Heart left ventricle (tissue), 16 donors: ENCODE results near the gene UBE2H. TPM values are rescaled to one million over a fixed set of nuclear protein-coding genes. Genes with fewer than 3 reads are reported as not detected.

Experiments
- ATAC-seq, 4 donors: fragments of 200-7000 bp; cut with Tn5 transposase; one replicate each; pipeline ENCODE4 v1.9.1; 2020 to 2022; ENCODE audit warnings: moderate library complexity in 4 of 4, mild to moderate bottlenecking in 3 of 4, moderate number of reproducible peaks in 1 of 4
- DNase-seq, 5 donors: peaks; one replicate each; pipeline ENCODE4 v3.0.0-alpha.2; 2020
- H3K27ac ChIP-seq, 12 donors: fragments of 200-600 bp; sonication (generic) in 4 of 12; one replicate each; pipeline versions ENCODE4 v1.5.0 to v1.8.0; 2016 to 2022; ENCODE audit warnings: mild to moderate bottlenecking in 2 of 12
- H3K27me3 ChIP-seq, 9 donors: fragments of 200-600 bp; sonication (generic) in 2 of 9; one replicate each; pipeline versions ENCODE4 v1.5.1 to v1.8.0; 2016 to 2022; ENCODE audit warnings: mild to moderate bottlenecking in 3 of 9
- H3K36me3 ChIP-seq, 9 donors: fragments of 200-600 bp; sonication (generic) in 2 of 9; one replicate each; pipeline versions ENCODE4 v1.5.0 to v1.8.0; 2018 to 2022; ENCODE audit warnings: mild to moderate bottlenecking in 2 of 9
- H3K4me1 ChIP-seq, 12 donors: fragments of 200-600 bp; sonication (generic) in 4 of 12; one replicate each; pipeline versions ENCODE4 v1.5.0 to v1.8.0; 2016 to 2022; ENCODE audit warnings: mild to moderate bottlenecking in 3 of 12
- H3K4me3 ChIP-seq, 12 donors: fragments of 200-600 bp; sonication (generic) in 4 of 12; one replicate each; pipeline versions ENCODE4 v1.5.0 to v1.8.0; 2017 to 2022; ENCODE audit warnings: mild to moderate bottlenecking in 9 of 12, moderate library complexity in 4 of 12
- H3K9me3 ChIP-seq, 12 donors: fragments of 200-600 bp; sonication (generic) in 4 of 12; one replicate each; pipeline versions ENCODE4 v1.5.0 to v1.8.0; 2016 to 2022; ENCODE audit warnings: mild to moderate bottlenecking in 1 of 12
- CTCF ChIP-seq, 12 donors: fragments of 200-600 bp; sonication (generic) in 4 of 12; IDR thresholded peaks; one replicate each; pipeline versions ENCODE4 v1.5.0 to v1.8.0; 2018 to 2022; ENCODE audit warnings: antibody characterized with exemption in 12 of 12, mild to moderate bottlenecking in 5 of 12
- POLR2A ChIP-seq, 2 donors: fragments of 450-650 bp; IDR thresholded peaks; one replicate each; pipeline ENCODE4 v1.6.1; 2017; ENCODE audit warnings: antibody characterized with exemption in 2 of 2, mild to moderate bottlenecking in 2 of 2, moderate library complexity in 2 of 2
- WGBS, 4 donors: extraction: QIAGEN DNeasy Blood & Tissue Kit in 2 of 4; methylation state at CpG; one replicate each; pipeline versions ENCODE4 v1.1.5 to v1.1.7; 2013 to 2018; 5-methylcytosine and 5-hydroxymethylcytosine counted together
- intact Hi-C, 10 donors: fragments of 100-400 bp; cut with DNase I; formaldehyde crosslinking; loops; one replicate each; pipeline versions ENCODE4 v1.11.1 to v1.14.2; 2022
- polyA plus RNA-seq, 2 donors: library from polyadenylated mRNA; stranded (reverse); fragments of 200-250 nt; gene quantifications; one replicate each; pipeline ENCODE4 v1.2.3, GENCODE V29; 2013
- total RNA-seq, 9 donors: library from RNA; depleted of rRNA in 2 of 9; stranded (reverse); fragments of >200 nt in 2 of 9; fragmentation: NEBNext Ultra II Directional in 3 of 9; extraction: Animal tissue kit (Norgen Biotek cat#: 25700) in 3 of 9; gene quantifications; one replicate each; pipeline versions ENCODE4 v1.1.0 to v1.2.4, GENCODE V29; 2016 to 2023
- donor health status: ischemic (EF 13 %, LVEDD 7.1; RV severe dilation, severe dysfunction).
- donor health status: healthy with polysubstance abuse.
- donor health status: DM: no; HTN: yes; CAD: no.
- donor health status: DM: no; HTN: no; CAD: no.
- donor health status: ischemic (EF 25% LVEDD 6.9; RV normal size, moderate dysfunction).
- donor health status: ischemic (EF 25% LVEDD 5.7; RV mildly dilated, moderate dysfunction).
- donor health status: healthy.
- donor health status: DM: yes; HTN: yes; CAD: no.
- donor health status: ischemic (EF 35%, LVEDD 5.7; RV mildly dilated, moderate dysfunction).
- donor health status: nonischemic (EF 11% LVEDD 7.7; RV severe dilation, severe dysfunction).
- donor health status: DM: yes; HTN: yes; CAD: no.
- donor health status: PGD.
- donor health status: ischemic (EF 29% LVEDD 5.4; RV normal size, mild dysfunction).
- donor health status: nonischemic (EF 23%, LVEDD 6.1; RV moderate dilation, normal function).

The UBE2H gene
- total and polyA plus RNA-seq, 11 donors, result 46.5 to 219 (median 112) TPM

DNA sequence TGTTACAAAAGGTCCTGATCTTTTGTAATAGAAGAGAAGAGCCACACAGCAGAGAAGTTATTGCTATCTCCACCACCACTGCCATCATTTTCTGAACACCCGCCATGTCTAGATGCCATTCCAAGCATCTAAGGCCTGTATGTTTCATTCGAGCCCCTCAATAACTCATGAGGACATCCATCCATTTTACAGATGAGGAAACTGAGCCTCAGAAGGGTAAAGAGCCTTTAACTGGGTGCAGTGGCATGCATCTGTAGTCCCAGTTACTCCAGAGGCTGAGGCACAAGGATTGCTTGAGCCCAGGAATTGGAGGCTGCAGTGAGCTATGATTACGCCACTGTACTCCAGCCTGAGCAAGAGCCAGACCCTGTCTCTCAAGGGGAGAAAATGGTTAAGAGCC, 39.3 kb downstream of the UBE2H start:
- 93 to 95% (median 95%) methylated on average over 3 of the region's 3 CpGs for WGBS, 4 donors
- TF ChIP-seq POLR2A (IDR thresholded peaks at IDR 0.05), result no peak
- TF ChIP-seq CTCF (IDR thresholded peaks at IDR 0.05), result no peak
- no peaks in the 10 kb centered on the region for H3K27me3 ChIP-seq
- no peaks in the 10 kb centered on the region for H3K9me3 ChIP-seq
- no peak overlapping the region for H3K4me3 ChIP-seq
- H3K4me1 ChIP-seq, result peaks cover 9 to 62% (median 50%) of the 10 kb centered on the region in 12 donors
- ATAC-seq (no peak), DNase-seq (no peak)
- peaks cover 0 to 7% (median 0%) of the 10 kb centered on the region in 9 donors for H3K36me3 ChIP-seq
- no peak overlapping the region for H3K27ac ChIP-seq
- intact Hi-C loops, result loop anchor here in 2 of 10 donors (5.0 kb wide), 1 partner anchor 34 kb away; no protein-coding TSS in a partner anchor

DNA sequence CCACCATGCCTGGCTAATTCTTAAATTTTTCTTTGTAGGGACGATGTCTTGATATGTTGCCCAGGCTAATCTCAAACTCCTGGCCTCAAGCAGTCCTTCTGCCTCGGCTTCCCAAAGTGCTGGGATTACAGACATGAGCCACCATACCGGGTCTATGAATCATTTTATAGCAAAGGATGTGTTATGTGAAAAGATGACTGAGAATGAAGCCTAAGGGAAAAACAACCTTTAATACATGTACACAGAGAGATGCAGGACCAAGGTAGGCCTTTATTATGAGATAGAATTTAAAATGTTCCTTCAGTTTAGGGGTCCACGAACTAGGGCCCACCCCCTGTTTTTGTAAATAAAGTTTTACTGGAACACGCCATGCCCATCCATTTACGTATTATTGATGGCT, 41.0 kb downstream of the UBE2H start:
- no peak for TF ChIP-seq CTCF (IDR thresholded peaks at IDR 0.05)
- no peak for TF ChIP-seq POLR2A (IDR thresholded peaks at IDR 0.05)
- no peak for DNase-seq
- Histone ChIP-seq H3K36me3 (peaks cover 0 to 7% (median 0%) of the 10 kb centered on the region in 9 donors), H3K4me1 (peaks cover 5 to 62% (median 52%) of the 10 kb centered on the region in 12 donors), H3K27ac (no peak overlapping the region), H3K4me3 (no peak overlapping the region), H3K9me3 (no peaks in the 10 kb centered on the region), H3K27me3 (no peaks in the 10 kb centered on the region)
- intact Hi-C loops, result loop anchor here in 2 of 10 donors (5.0 kb wide), 1 partner anchor 36 kb away; no protein-coding TSS in a partner anchor
- ATAC-seq, result no peak
- 78 to 94% (median 93%) methylated on average over 6 of the region's 6 CpGs for WGBS, 4 donors

DNA sequence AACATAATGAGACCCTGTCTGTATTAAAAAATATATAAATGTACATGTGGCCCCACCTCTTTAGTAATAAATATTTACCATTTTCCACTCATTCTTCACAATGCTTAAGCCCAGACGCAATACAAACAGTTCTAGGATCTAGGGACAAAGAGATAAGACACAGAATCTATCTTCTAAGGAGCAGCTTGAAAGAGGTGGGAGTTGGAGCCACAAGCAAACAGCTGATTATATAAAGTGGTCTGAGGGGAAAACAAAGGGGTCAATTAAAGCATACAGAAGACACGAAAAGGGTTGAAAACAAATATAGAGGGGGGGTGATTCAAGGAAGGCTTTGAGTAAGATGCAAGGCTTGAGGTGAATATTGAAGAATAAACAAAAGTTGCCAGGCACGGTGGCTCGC, 43.1 kb downstream of the UBE2H start:
- 92 to 99% (median 96%) methylated on average over 4 of the region's 4 CpGs for WGBS, 4 donors
- no peak for TF ChIP-seq POLR2A (IDR thresholded peaks at IDR 0.05)
- TF ChIP-seq CTCF (IDR thresholded peaks at IDR 0.05), result no peak
- H3K4me1 ChIP-seq, result peaks cover 0 to 62% (median 48%) of the 10 kb centered on the region in 12 donors
- intact Hi-C loops, result loop anchor here in 3 of 10 donors (5.0 kb wide), 1 partner anchor 38 kb away; no protein-coding TSS in a partner anchor
- ATAC-seq (no peak), DNase-seq (no peak)
- no peak overlapping the region for H3K27ac ChIP-seq
- no peak overlapping the region for H3K4me3 ChIP-seq
- peaks cover 0 to 13% (median 0%) of the 10 kb centered on the region in 9 donors for H3K36me3 ChIP-seq
- no peaks in the 10 kb centered on the region for H3K27me3 ChIP-seq
- no peaks in the 10 kb centered on the region for H3K9me3 ChIP-seq

- intact Hi-C loops, result loop anchor here in 1 of 10 donors (5.0 kb wide), 1 partner anchor 39 kb away; no protein-coding TSS in a partner anchor
- Histone ChIP-seq H3K9me3 (no peaks in the 10 kb centered on the region), H3K27ac (peak overlapping the region in 2 of 12 donors; percentile 3 to 73), H3K36me3 (peaks cover 0 to 18% (median 4%) of the 10 kb centered on the region in 9 donors), H3K4me1 (peaks cover 0 to 65% (median 49%) of the 10 kb centered on the region in 12 donors), H3K4me3 (no peak overlapping the region), H3K27me3 (no peaks in the 10 kb centered on the region)
- WGBS, 4 donors, result 78 to 88% (median 83%) methylated on average over 1 of the region's 1 CpG
- ATAC-seq, result no peak
- TF ChIP-seq CTCF (IDR thresholded peaks at IDR 0.05) (no peak), POLR2A (IDR thresholded peaks at IDR 0.05) (no peak)
- no peak for DNase-seq
Observed at GRCh38 chr7:129908181-129908580, 44.6 kb downstream of the UBE2H start.
